ENCODE results near the gene MYO3B.

Gene MYO3B

DNA sequence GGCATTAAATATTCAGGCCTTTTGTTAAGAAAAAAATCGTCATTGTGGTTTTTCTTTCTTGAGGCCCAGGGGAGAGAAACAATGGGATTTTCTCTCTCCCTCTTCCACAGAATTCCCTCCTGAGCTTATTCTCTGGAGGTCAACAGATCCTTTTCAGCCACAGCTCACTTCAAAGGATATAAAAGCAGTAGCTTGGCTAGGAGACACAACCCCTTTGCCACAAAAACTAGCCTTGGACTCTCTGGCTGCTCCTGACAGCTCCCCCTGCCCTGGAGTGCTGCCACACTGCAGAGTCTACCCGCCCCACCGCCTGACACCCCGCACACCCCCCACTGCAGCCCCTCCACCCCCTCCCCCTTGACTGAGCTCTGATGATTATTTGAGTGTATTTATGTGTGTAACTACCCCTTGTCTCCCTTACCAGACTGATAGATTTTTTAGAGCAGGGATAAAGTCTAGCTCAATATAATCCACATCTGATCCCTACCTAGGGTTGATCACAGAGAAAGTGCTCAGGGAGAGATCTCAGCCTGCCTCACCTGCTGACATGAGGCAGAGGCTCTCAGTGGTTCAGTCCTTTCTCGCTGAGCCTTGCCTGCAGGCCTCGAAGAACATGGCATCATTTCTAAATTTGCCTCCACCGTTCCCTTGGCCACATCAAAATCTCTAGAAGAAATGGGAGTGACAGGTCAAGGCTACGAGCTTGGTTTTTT lies 405.0 kb downstream of the MYO3B start:
- TF ChIP-seq CTCF (IDR thresholded peaks at IDR 0.05; ENCODE audit: insufficient read depth, low read depth, low read length, missing control alignments): no peak
- DNase-seq (ENCODE audit: low read depth): no peak

GRCh38 chr2:170585067-170585466 lies 407.1 kb downstream of the MYO3B start:
- no peak overlapping the region for H3K4me3 ChIP-seq (ENCODE audit: low read depth, low read length)
- no peak for DNase-seq (ENCODE audit: low read depth)
- TF ChIP-seq CTCF (IDR thresholded peaks at IDR 0.05; ENCODE audit: insufficient read depth, low read depth, low read length, missing control alignments): no peak

More for the DNA sequence above, 405.0 kb downstream of the MYO3B start:
- no peak overlapping the region for H3K4me3 ChIP-seq (ENCODE audit: low read depth, low read length)

GRCh38 chr2:170586571-170587095 lies 408.7 kb downstream of the MYO3B start:
- no peak for DNase-seq (ENCODE audit: low read depth)
- no peak for TF ChIP-seq CTCF (IDR thresholded peaks at IDR 0.05; ENCODE audit: insufficient read depth, low read depth, low read length, missing control alignments)

DNA sequence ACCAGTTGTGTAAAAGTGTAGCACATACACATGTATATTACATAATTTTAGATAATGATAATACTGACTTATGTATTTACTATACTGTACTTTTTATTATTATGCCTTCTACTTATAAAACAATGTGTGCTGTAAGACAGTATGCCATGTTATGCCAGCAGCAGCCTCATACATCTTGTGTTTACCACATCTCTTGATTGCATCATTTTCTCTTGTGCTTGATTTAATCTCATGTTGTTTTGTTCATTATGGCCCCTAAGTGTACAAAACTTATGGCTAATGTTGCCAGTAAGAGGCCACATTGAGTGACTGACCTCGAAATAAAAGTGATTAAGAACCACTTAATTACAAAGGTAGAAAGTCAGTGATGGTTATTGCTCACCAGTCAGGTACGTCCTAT lies 409.2 kb downstream of the MYO3B start:
- H3K4me3 ChIP-seq (ENCODE audit: low read depth, low read length): no peak overlapping the region
- no peak for DNase-seq (ENCODE audit: low read depth)
- TF ChIP-seq CTCF (IDR thresholded peaks at IDR 0.05; ENCODE audit: insufficient read depth, low read depth, low read length, missing control alignments): no peak

More at GRCh38 chr2:170586571-170587095, 408.7 kb downstream of the MYO3B start:
- H3K4me3 ChIP-seq (ENCODE audit: low read depth, low read length): no peak overlapping the region

GRCh38 chr2:170587922-170588321 lies 410.0 kb downstream of the MYO3B start:
- no peak for DNase-seq (ENCODE audit: low read depth)
- TF ChIP-seq CTCF (IDR thresholded peaks at IDR 0.05; ENCODE audit: insufficient read depth, low read depth, low read length, missing control alignments): no peak
- H3K4me3 ChIP-seq (ENCODE audit: low read depth, low read length): no peak overlapping the region

DNA sequence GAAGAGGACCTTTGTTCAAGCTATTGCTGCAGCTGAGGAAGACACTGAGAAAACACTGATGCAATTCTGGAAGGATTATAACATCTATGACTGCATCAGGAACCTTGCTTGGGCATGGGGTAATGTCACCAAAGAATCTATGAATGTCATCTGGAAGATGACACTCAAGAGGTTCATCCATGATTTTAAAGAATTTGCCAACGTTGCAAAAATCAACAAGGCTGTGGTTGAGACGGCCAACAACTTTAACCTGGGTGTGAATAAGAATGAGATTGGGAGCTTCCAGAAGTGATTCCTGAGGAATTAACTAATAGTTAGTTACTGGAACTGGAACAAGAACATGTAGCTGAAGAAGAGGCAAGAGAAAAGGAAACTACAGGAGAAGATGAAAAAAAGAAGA lies 410.8 kb downstream of the MYO3B start:
- TF ChIP-seq CTCF (IDR thresholded peaks at IDR 0.05; ENCODE audit: insufficient read depth, low read depth, low read length, missing control alignments): no peak
- no peak for DNase-seq (ENCODE audit: low read depth)
- H3K4me3 ChIP-seq (ENCODE audit: low read depth, low read length): no peak overlapping the region

GRCh38 chr2:170596576-170596975 lies 418.6 kb downstream of the MYO3B start:
- no peak overlapping the region for H3K4me3 ChIP-seq (ENCODE audit: low read depth, low read length)
- no peak for DNase-seq (ENCODE audit: low read depth)
- no peak for TF ChIP-seq CTCF (IDR thresholded peaks at IDR 0.05; ENCODE audit: insufficient read depth, low read depth, low read length, missing control alignments)

Measured in GM12865 (cell line).